Frontal cortex (tissue), 4 donors: ENCODE data around the gene NELFE. TPM values are rescaled to one million over a fixed set of nuclear protein-coding genes. Genes with fewer than 3 reads are reported as not detected.
"Not testable (repeated sequence)": the region's sequence is repeated elsewhere in the genome, so short reads cannot be mapped to it uniquely, and the experiment has no call there.

Experiments used
- DNase-seq, 2 donors: peaks; one replicate each; pipeline ENCODE4 v3.0.0; 2012; ENCODE audit warnings: low spot score in 2 of 2
- FAIRE-seq: peaks from 2 replicates; lab custom pipeline; 2012; peaks lifted over from hg19 to GRCh38; lab: Jason Lieb, UNC
- total RNA-seq: library from RNA; depleted of rRNA; stranded (reverse); fragments of >200 nt; gene quantifications from one replicate; pipeline ENCODE4 v1.2.3, GENCODE V29; 2014
- donor health status: control.
- donor health status: control.
- donor health status: control.

Gene NELFE
- total RNA-seq, 1 donor from 2014 or later: 45.7 TPM

DNA sequence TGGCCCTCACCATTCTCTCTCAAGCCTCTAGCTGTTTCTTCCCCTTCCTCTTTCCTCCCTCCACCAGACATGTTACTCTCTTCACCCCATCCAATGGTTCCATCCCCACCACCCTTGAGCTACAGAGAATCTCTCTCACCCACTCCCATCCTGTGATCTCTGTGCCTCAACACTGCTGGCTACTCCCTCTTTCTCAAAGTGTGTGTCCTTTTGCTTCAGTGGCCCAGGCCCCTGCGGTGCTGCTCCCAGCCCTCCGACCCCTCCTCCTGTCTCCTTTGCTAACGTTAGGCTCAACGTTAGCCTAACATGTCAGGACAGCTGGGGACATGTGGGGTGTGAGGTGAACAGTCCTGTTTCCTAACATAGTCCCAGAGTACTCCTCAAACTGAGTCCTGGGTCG lies 5.9 kb downstream of the NELFE start:
- DNase-seq (no peak), FAIRE-seq (no peak)

DNA sequence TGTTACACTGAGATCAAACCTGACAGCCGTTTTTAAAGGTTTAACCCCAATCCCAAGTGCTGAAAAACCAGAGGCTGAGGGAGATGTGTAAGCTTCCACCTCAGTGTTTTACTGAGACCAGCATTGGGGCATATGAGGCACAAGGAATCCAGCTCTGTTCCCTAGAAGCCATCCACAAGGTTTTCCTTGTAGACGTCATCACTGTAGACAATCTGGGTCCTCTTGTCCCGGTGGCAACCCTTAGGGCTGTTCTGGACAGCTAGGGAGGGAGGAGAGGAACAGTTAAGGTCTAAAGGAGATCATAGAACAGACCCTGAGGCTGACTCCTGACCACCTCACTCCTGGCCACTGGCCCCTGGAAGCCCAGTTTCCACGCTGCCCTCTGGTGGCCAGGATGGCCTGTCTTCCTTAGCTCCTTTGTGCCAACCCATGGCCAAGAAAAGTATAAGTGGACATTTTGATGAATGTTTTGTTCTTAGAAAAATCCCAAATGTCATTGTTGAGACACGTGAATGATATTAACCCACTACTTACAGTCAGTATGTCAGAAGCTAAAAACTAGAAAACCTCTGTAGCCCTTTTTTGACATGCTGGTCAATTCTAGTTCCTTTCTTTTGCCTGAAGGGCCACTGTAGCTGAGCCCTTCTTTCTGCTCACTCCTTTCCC lies 6.5 kb downstream of the NELFE start:
- peak; percentile 47 to 67 for DNase-seq
- FAIRE-seq: no peak

DNA sequence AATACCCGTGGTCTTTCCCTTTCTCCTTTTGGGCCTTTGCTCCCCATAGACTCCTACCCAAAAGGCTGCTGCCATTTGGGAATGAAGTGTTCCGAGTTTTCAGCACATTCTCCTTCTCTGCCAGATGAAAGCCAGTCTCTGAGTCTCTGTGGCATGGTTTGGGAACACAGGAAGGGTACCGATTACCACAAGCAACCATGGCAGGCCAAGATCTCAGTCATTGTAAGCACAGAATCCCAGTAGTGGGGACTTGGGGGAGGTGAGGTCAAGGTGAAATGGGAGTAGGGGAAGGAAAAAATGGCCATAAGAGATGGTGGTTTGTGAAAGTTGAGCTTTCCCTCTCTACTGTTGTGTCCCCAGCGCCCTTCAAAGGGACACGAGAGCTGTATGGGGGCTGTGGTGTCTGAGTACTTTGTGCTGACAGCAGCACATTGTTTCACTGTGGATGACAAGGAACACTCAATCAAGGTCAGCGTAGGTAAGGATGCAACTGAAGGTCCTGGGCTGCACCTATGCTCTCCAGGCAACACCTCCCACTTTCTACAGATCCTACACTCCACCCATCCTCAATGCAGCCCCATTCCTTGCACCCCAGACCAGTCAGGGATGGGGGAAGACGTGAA lies 8.7 kb downstream of the NELFE start:
- no peak for FAIRE-seq
- no peak for DNase-seq

DNA sequence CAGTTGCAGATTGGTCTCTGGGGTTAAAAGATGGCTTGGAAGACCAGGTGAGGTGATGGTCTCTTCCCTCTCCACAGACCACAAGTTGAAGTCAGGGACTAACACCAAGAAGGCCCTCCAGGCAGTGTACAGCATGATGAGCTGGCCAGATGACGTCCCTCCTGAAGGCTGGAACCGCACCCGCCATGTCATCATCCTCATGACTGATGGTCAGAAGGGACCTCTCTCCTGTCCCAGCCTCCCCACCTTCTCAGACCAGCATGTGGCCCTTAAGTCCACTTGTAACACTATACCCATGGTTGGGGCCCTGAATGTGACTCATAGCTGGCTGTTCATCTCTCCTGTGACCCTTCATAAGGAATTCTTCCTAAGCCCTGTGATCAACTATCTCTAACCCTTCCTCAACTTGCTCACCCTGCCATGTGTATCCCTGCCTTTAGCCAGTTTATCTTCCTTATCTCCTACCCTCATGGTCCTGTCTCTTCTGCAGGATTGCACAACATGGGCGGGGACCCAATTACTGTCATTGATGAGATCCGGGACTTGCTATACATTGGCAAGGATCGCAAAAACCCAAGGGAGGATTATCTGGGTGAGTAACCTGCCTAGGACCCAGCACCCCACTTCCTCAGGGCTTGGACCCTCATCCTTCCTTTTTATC lies 9.9 kb downstream of the NELFE start:
- FAIRE-seq (no peak), DNase-seq (no peak)

DNA sequence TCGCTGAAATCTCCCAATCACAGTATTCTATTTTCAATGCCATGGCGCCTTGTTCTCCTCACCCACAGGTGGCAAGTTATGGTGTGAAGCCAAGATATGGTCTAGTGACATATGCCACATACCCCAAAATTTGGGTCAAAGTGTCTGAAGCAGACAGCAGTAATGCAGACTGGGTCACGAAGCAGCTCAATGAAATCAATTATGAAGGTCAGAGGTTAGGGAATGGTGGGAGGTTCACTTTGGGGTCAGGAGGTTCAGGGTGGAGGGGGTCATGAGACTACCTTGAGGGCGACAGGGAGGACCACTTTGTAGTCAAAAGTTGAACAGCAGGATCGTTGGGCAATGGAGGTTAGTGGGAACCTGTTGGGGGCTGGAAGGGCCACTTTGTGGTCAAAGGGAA lies 10.5 kb downstream of the NELFE start:
- FAIRE-seq (no peak), DNase-seq (no peak)

DNA sequence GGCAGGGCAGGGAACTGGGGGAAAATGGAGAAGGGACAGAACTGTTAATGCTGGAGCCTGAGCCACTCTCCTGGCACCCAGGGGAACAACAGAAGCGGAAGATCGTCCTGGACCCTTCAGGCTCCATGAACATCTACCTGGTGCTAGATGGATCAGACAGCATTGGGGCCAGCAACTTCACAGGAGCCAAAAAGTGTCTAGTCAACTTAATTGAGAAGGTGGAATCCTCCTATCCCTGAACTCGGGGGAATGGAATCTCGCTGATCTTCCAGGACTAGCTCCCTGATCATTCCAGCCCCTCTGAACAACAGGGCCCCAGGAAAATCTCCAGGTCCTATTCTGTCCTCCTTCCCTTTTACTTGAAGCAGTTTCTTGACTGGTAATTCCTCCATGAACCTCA lies 10.9 kb downstream of the NELFE start:
- no peak for FAIRE-seq
- no peak for DNase-seq

DNA sequence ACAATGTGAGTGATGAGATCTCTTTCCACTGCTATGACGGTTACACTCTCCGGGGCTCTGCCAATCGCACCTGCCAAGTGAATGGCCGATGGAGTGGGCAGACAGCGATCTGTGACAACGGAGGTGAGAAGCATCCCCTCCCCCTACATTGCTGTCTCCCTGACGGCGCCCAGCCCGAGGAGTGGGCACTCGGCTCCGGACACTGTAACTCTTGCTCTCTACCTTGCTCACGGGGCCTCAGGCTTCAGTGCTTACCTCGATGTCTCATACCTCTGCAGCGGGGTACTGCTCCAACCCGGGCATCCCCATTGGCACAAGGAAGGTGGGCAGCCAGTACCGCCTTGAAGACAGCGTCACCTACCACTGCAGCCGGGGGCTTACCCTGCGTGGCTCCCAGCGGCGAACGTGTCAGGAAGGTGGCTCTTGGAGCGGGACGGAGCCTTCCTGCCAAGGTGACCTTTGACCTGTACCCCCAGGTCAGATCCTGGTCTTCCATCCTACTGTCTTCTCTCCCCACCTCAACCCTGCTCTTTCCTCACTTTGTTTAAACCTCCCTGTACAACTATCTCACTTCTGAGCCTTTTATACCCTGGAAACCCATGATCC lies 11.6 kb downstream of the NELFE start:
- FAIRE-seq (no peak), DNase-seq (no peak)

DNA sequence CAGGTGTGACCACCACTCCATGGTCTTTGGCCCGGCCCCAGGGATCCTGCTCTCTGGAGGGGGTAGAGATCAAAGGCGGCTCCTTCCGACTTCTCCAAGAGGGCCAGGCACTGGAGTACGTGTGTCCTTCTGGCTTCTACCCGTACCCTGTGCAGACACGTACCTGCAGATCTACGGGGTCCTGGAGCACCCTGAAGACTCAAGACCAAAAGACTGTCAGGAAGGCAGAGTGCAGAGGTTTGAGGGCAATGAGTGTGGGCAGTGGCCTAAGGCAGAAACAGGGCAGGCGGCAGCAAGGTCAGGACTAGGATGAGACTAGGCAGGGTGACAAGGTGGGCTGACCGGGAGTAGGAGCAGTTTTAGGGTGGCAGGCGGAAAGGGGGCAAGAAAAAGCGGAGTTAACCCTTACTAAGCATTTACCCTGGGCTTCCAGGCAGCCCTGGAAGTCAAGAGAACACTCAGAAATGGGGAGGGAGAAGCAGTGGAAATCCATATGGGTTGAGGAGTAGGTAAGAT lies 12.3 kb downstream of the NELFE start:
- DNase-seq (no peak), FAIRE-seq (no peak)

DNA sequence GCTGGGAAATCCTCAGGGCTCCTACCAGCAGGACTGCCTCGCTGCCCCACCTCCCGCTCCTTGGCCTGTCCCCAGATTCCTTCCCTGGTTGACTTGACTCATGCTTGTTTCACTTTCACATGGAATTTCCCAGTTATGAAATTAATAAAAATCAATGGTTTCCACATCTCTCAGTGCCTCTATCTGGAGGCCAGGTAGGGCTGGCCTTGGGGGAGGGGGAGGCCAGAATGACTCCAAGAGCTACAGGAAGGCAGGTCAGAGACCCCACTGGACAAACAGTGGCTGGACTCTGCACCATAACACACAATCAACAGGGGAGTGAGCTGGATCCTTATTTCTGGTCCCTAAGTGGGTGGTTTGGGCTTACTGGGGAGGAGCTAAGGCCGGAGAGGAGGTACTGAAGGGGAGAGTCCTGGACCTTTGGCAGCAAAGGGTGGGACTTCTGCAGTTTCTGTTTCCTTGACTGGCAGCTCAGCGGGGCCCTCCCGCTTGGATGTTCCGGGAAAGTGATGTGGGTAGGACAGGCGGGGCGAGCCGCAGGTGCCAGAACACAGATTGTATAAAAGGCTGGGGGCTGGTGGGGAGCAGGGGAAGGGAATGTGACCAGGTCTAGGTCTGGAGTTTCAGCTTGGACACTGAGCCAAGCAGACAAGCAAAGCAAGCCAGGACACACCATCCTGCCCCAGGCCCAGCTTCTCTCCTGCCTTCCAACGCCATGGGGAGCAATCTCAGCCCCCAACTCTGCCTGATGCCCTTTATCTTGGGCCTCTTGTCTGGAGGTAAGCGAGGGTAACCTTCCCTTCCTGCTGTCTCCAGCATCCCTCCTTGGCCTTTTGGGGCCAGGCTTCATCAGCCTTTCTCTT lies 13.0 kb downstream of the NELFE start, which contains the start of gene CFB:
Gene CFB (plus strand): TSS at position 589 of the 863 bp plus-strand sequence. CDS start 127 bp downstream, at position 716.
- DNase-seq (peak in 1 of 2 donors; percentile 53), FAIRE-seq (no peak)

DNA sequence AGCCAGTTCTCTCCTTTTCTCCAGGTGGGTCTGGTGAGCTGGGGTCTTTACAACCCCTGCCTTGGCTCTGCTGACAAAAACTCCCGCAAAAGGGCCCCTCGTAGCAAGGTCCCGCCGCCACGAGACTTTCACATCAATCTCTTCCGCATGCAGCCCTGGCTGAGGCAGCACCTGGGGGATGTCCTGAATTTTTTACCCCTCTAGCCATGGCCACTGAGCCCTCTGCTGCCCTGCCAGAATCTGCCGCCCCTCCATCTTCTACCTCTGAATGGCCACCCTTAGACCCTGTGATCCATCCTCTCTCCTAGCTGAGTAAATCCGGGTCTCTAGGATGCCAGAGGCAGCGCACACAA lies 13.6 kb downstream of the NELFE start:
- no peak for DNase-seq
- FAIRE-seq: no peak

DNA sequence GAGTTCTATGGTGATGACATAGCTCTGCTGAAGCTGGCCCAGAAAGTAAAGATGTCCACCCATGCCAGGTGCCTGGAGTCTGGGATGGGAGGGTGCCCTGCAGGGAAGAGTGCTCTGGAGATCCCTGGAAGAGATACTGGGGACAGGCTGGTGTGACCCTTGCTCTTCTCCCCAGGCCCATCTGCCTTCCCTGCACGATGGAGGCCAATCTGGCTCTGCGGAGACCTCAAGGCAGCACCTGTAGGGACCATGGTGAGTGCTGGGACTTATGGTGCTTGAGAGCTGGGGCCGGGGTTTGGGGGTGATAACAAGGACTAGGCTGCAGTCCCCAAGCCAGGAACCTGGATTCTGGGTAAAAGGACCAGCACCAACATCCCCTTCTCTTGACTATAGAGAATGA lies 15.0 kb downstream of the NELFE start:
- no peak for DNase-seq

DNA sequence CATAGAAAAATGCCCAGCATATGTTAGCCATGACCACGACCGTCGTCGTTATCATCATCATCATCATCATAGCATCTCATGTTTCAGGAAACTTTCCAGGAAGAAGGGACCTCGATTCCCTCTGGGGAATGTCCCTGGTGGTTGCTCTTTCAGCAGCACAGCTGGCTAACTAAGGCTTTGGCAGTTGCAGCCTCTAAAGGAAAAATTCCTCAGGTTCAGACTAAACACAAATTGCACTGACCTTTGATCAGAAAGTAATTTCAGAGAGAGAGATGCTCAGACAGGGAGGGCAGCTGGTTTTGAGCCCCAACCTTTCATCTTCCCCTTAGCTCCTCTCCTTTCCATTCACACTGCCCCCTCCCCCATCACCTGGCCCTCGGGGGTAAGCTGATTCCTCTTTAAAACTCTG lies 18.5 kb downstream of the NELFE start:
- FAIRE-seq (no peak), DNase-seq (no peak)

More for the DNA sequence above, 15.0 kb downstream of the NELFE start:
- FAIRE-seq: no peak

DNA sequence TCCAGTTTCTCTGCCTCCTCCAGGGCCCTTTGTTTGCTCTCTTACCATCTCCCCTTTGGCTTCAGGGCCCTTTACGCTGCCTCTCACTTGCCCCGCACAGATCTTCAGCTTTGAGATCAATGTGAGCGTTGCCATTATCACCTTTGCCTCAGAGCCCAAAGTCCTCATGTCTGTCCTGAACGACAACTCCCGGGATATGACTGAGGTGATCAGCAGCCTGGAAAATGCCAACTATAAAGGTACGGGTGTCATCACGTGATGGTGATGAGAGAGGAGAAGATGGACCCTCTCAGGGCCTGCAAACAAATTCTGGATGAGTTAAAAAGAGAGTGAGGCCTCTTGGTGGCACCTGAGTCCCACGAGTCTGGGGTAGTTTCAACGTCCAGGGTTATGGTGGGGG lies 22.9 kb downstream of the NELFE start:
- DNase-seq (no peak), FAIRE-seq (no peak)

DNA sequence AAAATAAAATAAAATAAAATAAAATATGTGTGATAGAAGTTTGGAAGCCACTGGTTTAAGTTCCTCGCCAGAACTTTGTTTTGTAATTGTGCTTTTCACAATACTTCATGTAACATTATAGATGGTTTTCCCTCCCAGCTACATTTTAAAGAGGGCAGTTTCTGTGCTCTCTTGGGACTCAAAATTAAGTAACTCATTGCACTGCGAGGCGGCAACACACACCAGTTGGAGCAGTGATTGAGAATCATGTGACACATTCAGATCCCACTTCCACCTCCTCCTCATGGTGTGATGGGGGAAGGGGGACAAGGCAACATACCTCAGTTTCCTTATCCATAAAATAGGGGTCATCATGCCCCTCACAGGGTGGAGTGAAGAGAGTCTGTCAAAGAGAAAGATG lies 23.8 kb downstream of the NELFE start:
- DNase-seq: no peak

DNA sequence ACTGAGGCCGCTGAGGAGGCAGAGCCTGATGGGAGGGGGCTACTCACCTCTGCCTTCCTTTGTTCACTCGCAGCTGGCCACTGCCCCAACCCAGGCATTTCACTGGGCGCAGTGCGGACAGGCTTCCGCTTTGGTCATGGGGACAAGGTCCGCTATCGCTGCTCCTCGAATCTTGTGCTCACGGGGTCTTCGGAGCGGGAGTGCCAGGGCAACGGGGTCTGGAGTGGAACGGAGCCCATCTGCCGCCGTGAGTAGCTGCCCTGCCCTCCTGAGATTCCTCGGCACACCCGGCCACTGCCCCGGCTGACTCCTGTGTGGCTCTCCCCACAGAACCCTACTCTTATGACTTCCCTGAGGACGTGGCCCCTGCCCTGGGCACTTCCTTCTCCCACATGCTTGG lies 25.2 kb downstream of the NELFE start:
- DNase-seq (no peak), FAIRE-seq (no peak)

More for the DNA sequence above, 23.8 kb downstream of the NELFE start:
- no peak for FAIRE-seq

DNA sequence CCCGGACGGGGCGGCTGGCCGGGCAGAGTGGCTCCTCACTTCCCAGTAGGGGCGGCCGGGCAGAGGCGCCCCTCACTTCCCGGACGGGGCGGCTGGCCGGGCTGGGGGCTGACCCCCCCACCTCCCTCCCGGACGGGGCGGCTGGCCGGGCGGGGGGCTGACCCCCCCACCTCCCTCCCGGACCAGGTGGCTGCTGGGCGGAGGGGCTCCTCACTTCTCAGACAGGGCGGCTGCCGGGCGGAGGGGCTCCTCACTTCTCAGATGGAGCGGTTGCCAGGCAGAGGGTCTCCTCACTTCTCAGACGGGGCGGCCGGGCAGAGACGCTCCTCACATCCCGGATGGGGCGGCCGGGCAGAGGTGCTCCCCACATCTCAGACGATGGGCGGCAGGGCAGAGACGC lies 26.6 kb downstream of the NELFE start:
- FAIRE-seq: not testable (repeated sequence)

DNA sequence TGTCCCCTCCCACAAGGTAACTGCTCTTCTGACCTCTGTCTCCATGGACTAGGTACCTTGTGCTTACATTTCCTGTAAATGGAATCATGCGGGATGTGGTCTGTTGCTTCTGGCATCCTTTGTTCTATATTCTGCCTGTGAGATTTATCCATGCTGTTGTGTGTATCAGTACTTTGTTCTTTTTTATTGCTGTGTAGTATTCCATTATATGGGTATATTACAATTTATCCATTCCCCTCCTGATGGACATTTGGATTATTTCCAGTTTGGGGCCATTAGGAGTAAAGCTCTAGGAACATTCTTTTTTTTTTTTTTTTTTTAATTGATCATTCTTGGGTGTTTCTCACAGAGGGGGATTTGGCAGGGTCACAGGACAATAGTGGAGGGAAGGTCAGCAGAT lies 27.8 kb downstream of the NELFE start:
- DNase-seq (no peak), FAIRE-seq (no peak)

More for the DNA sequence above, 26.6 kb downstream of the NELFE start:
- DNase-seq: not testable (repeated sequence)

DNA sequence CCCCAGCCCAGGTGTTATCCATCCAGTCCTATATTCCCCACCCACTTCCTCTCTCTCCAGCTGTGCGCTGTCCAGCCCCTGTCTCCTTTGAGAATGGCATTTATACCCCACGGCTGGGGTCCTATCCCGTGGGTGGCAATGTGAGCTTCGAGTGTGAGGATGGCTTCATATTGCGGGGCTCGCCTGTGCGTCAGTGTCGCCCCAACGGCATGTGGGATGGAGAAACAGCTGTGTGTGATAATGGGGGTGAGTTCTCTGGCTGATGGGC lies 30.2 kb downstream of the NELFE start:
- DNase-seq (no peak), FAIRE-seq (no peak)

DNA sequence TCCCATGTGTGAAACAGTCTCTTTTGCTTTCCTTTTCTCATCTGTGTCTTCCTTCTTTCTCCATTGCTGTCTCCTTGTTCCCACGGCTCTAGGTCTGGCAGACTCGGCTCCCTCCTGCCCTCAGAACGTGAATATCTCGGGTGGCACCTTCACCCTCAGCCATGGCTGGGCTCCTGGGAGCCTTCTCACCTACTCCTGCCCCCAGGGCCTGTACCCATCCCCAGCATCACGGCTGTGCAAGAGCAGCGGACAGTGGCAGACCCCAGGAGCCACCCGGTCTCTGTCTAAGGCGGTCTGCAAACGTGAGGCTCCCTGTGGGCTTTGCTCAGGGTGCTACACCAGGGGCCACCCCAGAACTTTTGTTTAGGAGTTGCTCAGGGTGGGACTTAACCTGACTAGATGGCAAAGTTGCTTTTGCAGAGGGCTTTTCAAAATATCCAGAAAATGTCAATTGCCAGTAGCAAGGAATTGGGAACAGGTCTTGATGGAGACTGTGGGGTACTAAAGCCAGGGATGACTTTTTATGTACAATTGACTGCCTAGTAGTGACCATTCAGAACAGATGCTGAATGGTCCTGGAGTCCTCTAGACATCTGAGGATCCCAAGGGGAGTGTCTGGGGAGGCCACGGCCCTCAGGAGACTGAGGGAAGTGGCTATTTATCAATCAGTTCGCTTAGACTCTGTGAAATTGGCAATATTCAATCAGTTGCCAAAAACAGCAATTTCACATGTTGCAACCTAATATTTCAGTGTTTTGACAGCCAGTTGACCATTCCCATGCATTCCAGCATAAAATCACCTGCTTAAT lies 30.7 kb downstream of the NELFE start:
- no peak for DNase-seq
- no peak for FAIRE-seq
